CD14-positive monocyte (primary cell): ENCODE data around the gene RCCD1. TPM values are rescaled to one million over a fixed set of nuclear protein-coding genes. Genes with fewer than 3 reads are reported as not detected.

Experiments
- DNase-seq, 3 donors: peaks; one replicate each; pipeline ENCODE4 v3.0.0-alpha.2; 2011 to 2022
- H2AFZ ChIP-seq: 2 replicates; pipeline ENCODE4 v1.6.0; 2012; ENCODE audit warnings: mild to moderate bottlenecking, low read depth, low read length, inconsistent platforms; ENCODE audit not compliant: insufficient read depth, poor library complexity, severe bottlenecking
- H3K27ac ChIP-seq, 2 donors: 1 replicate in 1 of 2; 2 replicates in 1 of 2; pipeline ENCODE4 v1.5.1; 2012 to 2013; ENCODE audit warnings: low read length in 2 of 2, control low read depth in 1 of 2, inconsistent platforms in 1 of 2, low read depth in 1 of 2, mild to moderate bottlenecking in 1 of 2
- H3K27me3 ChIP-seq, 2 donors: one replicate each; pipeline versions ENCODE4 v1.6.0 to v1.6.1; 2011 to 2013; ENCODE audit warnings: low read length in 2 of 2; ENCODE audit not compliant: control insufficient read depth in 2 of 2, insufficient read depth in 2 of 2
- H3K36me3 ChIP-seq, 2 donors: replicated peaks in 1 of 2; 1 replicate in 1 of 2; 2 replicates in 1 of 2; pipeline versions ENCODE4 v1.5.1 to v1.6.1; 2012 to 2013; ENCODE audit warnings: low read length in 2 of 2, control low read depth in 1 of 2, inconsistent platforms in 1 of 2, mild to moderate bottlenecking in 1 of 2; ENCODE audit not compliant: insufficient read depth in 2 of 2, control insufficient read depth in 1 of 2
- H3K4me1 ChIP-seq, 2 donors: 1 replicate in 1 of 2; 2 replicates in 1 of 2; pipeline versions ENCODE4 v1.5.1 to v1.6.1; 2012 to 2013; ENCODE audit warnings: low read length in 2 of 2, control low read depth in 1 of 2, inconsistent platforms in 1 of 2, mild to moderate bottlenecking in 1 of 2, moderate library complexity in 1 of 2; ENCODE audit not compliant: insufficient read depth in 2 of 2, control insufficient read depth in 1 of 2
- H3K4me2 ChIP-seq: replicated peaks from 2 replicates; pipeline ENCODE3; 2012; ENCODE audit warnings: low read length, moderate library complexity, mild to moderate bottlenecking; ENCODE audit not compliant: poor library complexity, severe bottlenecking; ENCODE audit errors: extremely low read depth
- H3K4me3 ChIP-seq, 3 experiments: fragments of 200-600 bp in 1 of 3; sonication (generic) in 1 of 3; replicated peaks in 1 of 3; 1 replicate in 2 of 3; 2 replicates in 1 of 3; pipeline ENCODE4 v1.5.1; 2011 to 2013; ENCODE audit warnings: low read length in 3 of 3, mild to moderate bottlenecking in 3 of 3, control low read depth in 2 of 3, low read depth in 2 of 3, inconsistent platforms in 1 of 3, moderate library complexity in 1 of 3
- H3K79me2 ChIP-seq: 2 replicates; pipeline ENCODE4 v1.6.0; 2012; ENCODE audit warnings: mild to moderate bottlenecking, control low read depth, inconsistent platforms, low read length, moderate library complexity; ENCODE audit not compliant: insufficient read depth
- H3K9ac ChIP-seq: 2 replicates; pipeline ENCODE4 v1.6.0; 2017; ENCODE audit warnings: low read length, mild to moderate bottlenecking; ENCODE audit not compliant: insufficient read depth, poor library complexity, severe bottlenecking
- H3K9me3 ChIP-seq, 2 donors: replicated peaks in 1 of 2; 1 replicate in 1 of 2; 2 replicates in 1 of 2; pipeline versions ENCODE4 v1.5.1 to v1.6.1; 2012 to 2013; ENCODE audit warnings: low read length in 2 of 2, control low read depth in 1 of 2; ENCODE audit not compliant: control insufficient read depth in 1 of 2, insufficient read depth in 1 of 2
- H4K20me1 ChIP-seq: 2 replicates; pipeline ENCODE4 v1.6.0; 2012; ENCODE audit warnings: mild to moderate bottlenecking, low read length, control low read depth, moderate library complexity; ENCODE audit not compliant: insufficient read depth
- H3K27ac Mint-ChIP-seq, 7 donors: one replicate each; pipeline ENCODE4 v1.8.0; 2020; ENCODE audit warnings: mild to moderate bottlenecking in 7 of 7, mixed read lengths in 7 of 7, moderate library complexity in 6 of 7, inconsistent platforms in 2 of 7
- H3K27me3 Mint-ChIP-seq, 3 donors: one replicate each; pipeline ENCODE4 v1.8.0; 2021 to 2022; ENCODE audit warnings: low read depth in 3 of 3, mild to moderate bottlenecking in 3 of 3, mixed read lengths in 3 of 3, moderate library complexity in 3 of 3, inconsistent platforms in 1 of 3
- H3K36me3 Mint-ChIP-seq, 2 donors: one replicate each; pipeline ENCODE4 v1.8.0; 2020; ENCODE audit warnings: mixed read lengths in 2 of 2, inconsistent platforms in 1 of 2, mild to moderate bottlenecking in 1 of 2
- H3K4me1 Mint-ChIP-seq: one replicate; pipeline ENCODE4 v1.8.0; 2020; ENCODE audit warnings: mild to moderate bottlenecking, mixed read lengths
- H3K4me3 Mint-ChIP-seq, 2 donors: one replicate each; pipeline ENCODE4 v1.8.0; 2020; ENCODE audit warnings: mild to moderate bottlenecking in 2 of 2, mixed read lengths in 2 of 2, moderate library complexity in 1 of 2
- H3K9me3 Mint-ChIP-seq, 7 donors: one replicate each; pipeline ENCODE4 v1.8.0; 2020 to 2022; ENCODE audit warnings: mixed read lengths in 7 of 7, mild to moderate bottlenecking in 6 of 7, moderate library complexity in 6 of 7, inconsistent platforms in 2 of 7
- CTCF ChIP-seq: fragments of 200-600 bp; IDR thresholded peaks from one replicate; pipeline ENCODE4 v1.8.0; 2022; ENCODE audit warnings: antibody characterized with exemption, mild to moderate bottlenecking
- WGBS: methylation state at CpG from one replicate; pipeline ENCODE4 v1.1.5; 2013; ENCODE audit warnings: missing lambda C conversion rate; ENCODE audit not compliant: insufficient coverage; 5-methylcytosine and 5-hydroxymethylcytosine counted together
- intact Hi-C, 2 donors: fragments of 100-400 bp; cut with micrococcal nuclease; formaldehyde crosslinking; loops; one replicate each; pipeline versions ENCODE4 v1.15.0 to v1.15.1; 2023
- polyA plus RNA-seq, 3 donors: library from polyadenylated mRNA; depleted of rRNA in 1 of 3; unstranded in 2 of 3; stranded (reverse) in 1 of 3; fragments of 300-500 nt in 2 of 3; fragments of >200 nt in 1 of 3; fragmentation: Illumina TruSeq in 2 of 3; gene quantifications; 1 replicate in 2 of 3; 2 replicates in 1 of 3; pipeline ENCODE4 v1.2.3, GENCODE V29; 2012 to 2021

RCCD1 gene
- polyA plus RNA-seq, 3 donors: 1.2 to 2.8 (median 1.5) TPM

- H3K27me3 ChIP-seq: no peaks in the 10 kb centered on the region
- Mint-ChIP-seq H3K4me1 (peaks cover 37% of the 10 kb centered on the region), H3K36me3 (peaks cover 4 to 13% of the 10 kb centered on the region in 2 donors), H3K4me3 (peak overlapping the region; percentile 63 to 80), H3K27me3 (no peaks in the 10 kb centered on the region), H3K9me3 (no peaks in the 10 kb centered on the region), H3K27ac (peak overlapping the region in 5 of 7 donors; percentile 6 to 79 (median 73))
- H3K27ac ChIP-seq: peak overlapping the region in 1 of 2 donors; percentile 46
- H2AFZ ChIP-seq: peak overlapping the region; percentile 64
- H3K4me2 ChIP-seq: peak overlapping the region; percentile 13
- intact Hi-C loops: no loop called here
- H3K9ac ChIP-seq: no peak overlapping the region
- no peaks in the 10 kb centered on the region for H4K20me1 ChIP-seq
- DNase-seq: no peak
- H3K36me3 ChIP-seq: peaks cover 2 to 4% of the 10 kb centered on the region in 2 donors
- H3K79me2 ChIP-seq: peaks cover 99% of the 10 kb centered on the region
- no peak for TF ChIP-seq CTCF
- H3K9me3 ChIP-seq: no peaks in the 10 kb centered on the region
- peak overlapping the region in 1 of 3 experiments; percentile 27 for H3K4me3 ChIP-seq
- 29% methylated on average over 6 of the region's 6 CpGs for WGBS
- H3K4me1 ChIP-seq: peaks cover 17 to 20% of the 10 kb centered on the region in 2 donors
These were observed 33.6 kb downstream of the RCCD1 start for GRCh38 chr15:90988296-90988695.

GRCh38 chr15:90989040-90989768, 34.5 kb downstream of the RCCD1 start:
- H3K36me3 Mint-ChIP-seq: peaks cover under 1 to 7% of the 10 kb centered on the region in 2 donors
- intact Hi-C loops: no loop called here
- H3K27ac Mint-ChIP-seq: peak overlapping the region in 4 of 7 donors; percentile 8 to 69 (median 34)
- Histone ChIP-seq H3K4me2 (peak overlapping the region; percentile 13), H3K27me3 (no peaks in the 10 kb centered on the region), H3K79me2 (peaks cover 99% of the 10 kb centered on the region), H3K9me3 (no peaks in the 10 kb centered on the region), H3K9ac (no peak overlapping the region), H3K4me3 (peak overlapping the region in 1 of 3 experiments; percentile 27), H4K20me1 (no peaks in the 10 kb centered on the region), H3K27ac (peak overlapping the region in 1 of 2 donors; percentile 46), H2AFZ (peak overlapping the region; percentile 64), H3K36me3 (no peaks in the 10 kb centered on the region), H3K4me1 (peaks cover 21 to 25% of the 10 kb centered on the region in 2 donors)
- peaks cover 0 to 1% (median 0%) of the 10 kb centered on the region in 7 donors for H3K9me3 Mint-ChIP-seq
- TF ChIP-seq CTCF: no peak
- peak overlapping the region in 1 of 2 donors; percentile 16 for H3K4me3 Mint-ChIP-seq
- WGBS: 61% methylated on average over 3 of the region's 7 CpGs
- no peaks in the 10 kb centered on the region for H3K27me3 Mint-ChIP-seq
- peak; percentile 8 to 20 (median 12) for DNase-seq
- peaks cover 41% of the 10 kb centered on the region for H3K4me1 Mint-ChIP-seq
